ENCODE measurements around the gene HTT-AS. TPM values are rescaled to one million over a fixed set of nuclear protein-coding genes. Genes with fewer than 3 reads are reported as not detected.

Gene HTT-AS
- total and polyA plus RNA-seq, 2 of the 13 experiments (the other 11 are each of a cell fraction or from before 2014, with no cell fraction given): not detected

DNA sequence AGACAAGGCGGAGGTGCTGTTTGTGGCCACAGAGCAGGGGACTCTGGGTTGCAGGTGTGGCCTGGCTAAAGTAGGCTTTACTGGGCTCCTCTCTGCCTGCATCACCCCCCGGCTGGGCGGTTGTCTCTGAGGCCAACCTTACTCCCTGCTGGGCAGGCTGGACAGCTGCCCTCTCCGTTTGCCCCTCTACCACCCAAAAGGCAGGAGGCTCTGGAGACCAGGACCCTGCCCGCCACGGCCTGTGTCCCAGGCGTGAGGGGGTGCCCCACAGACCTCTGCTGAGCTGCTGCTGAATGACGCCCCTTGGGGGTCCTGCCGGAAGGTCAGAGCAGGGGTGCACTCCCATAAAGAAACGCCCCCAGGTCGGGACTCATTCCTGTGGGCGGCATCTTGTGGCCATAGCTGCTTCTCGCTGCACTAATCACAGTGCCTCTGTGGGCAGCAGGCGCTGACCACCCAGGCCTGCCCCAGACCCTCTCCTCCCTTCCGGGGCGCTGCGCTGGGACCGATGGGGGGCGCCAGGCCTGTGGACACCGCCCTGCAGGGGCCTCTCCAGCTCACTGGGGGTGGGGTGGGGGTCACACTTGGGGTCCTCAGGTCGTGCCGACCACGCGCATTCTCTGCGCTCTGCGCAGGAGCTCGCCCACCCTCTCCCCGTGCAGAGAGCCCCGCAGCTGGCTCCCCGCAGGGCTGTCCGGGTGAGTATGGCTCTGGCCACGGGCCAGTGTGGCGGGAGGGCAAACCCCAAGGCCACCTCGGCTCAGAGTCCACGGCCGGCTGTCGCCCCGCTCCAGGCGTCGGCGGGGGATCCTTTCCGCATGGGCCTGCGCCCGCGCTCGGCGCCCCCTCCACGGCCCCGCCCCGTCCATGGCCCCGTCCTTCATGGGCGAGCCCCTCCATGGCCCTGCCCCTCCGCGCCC lies 920 bp downstream of the HTT-AS start (continued):
- TF ChIP-seq, protein P1, sequence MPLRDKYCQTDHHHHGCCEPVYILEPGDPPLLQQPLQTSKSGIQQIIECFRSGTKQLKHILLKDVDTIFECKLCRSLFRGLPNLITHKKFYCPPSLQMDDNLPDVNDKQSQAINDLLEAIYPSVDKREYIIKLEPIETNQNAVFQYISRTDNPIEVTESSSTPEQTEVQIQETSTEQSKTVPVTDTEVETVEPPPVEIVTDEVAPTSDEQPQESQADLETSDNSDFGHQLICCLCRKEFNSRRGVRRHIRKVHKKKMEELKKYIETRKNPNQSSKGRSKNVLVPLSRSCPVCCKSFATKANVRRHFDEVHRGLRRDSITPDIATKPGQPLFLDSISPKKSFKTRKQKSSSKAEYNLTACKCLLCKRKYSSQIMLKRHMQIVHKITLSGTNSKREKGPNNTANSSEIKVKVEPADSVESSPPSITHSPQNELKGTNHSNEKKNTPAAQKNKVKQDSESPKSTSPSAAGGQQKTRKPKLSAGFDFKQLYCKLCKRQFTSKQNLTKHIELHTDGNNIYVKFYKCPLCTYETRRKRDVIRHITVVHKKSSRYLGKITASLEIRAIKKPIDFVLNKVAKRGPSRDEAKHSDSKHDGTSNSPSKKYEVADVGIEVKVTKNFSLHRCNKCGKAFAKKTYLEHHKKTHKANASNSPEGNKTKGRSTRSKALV (CRISPR knock-in tag; IDR thresholded peaks at IDR 0.05): no peak
- TF ChIP-seq JUND (CRISPR knock-in tag; IDR thresholded peaks at IDR 0.05): no peak
- TF ChIP-seq SIN3B (IDR thresholded peaks at IDR 0.05; ENCODE audit: low read length): no peak
- TF ChIP-seq GZF1 (CRISPR knock-in tag; IDR thresholded peaks at IDR 0.05): no peak
- TF ChIP-seq ZNF83 (CRISPR knock-in tag; IDR thresholded peaks at IDR 0.05; ENCODE audit: borderline replicate concordance): no peak
- TF ChIP-seq ZNF672 (CRISPR knock-in tag; IDR thresholded peaks at IDR 0.05): no peak
- TF ChIP-seq MEIS1 (CRISPR knock-in tag; IDR thresholded peaks at IDR 0.05; ENCODE audit: borderline replicate concordance): 0 out of 2 replicates have a peak, but pooled peaks have one; percentile 3
- peak; percentile 64; the same call in 1 of the 2 replicates for TF ChIP-seq ETV6 (CRISPR knock-in tag; conservative IDR thresholded peaks at IDR 0.05)
- TF ChIP-seq ZNF550 (CRISPR knock-in tag; IDR thresholded peaks at IDR 0.05; ENCODE audit: borderline replicate concordance): no peak
- TF ChIP-seq ZNF33A (CRISPR knock-in tag; IDR thresholded peaks at IDR 0.05; ENCODE audit: borderline replicate concordance): no peak
- no peak for TF ChIP-seq DDIT3 (CRISPR knock-in tag; IDR thresholded peaks at IDR 0.05)
- TF ChIP-seq RBM39 (IDR thresholded peaks at IDR 0.05; ENCODE audit: low read depth, low read length, poor library complexity, severe bottlenecking): no peak
- no peak for TF ChIP-seq HNRNPLL (IDR thresholded peaks at IDR 0.05; ENCODE audit: low read depth, low read length, poor library complexity, severe bottlenecking)
- TF ChIP-seq HHEX (CRISPR knock-in tag; IDR thresholded peaks at IDR 0.05): no peak
- TF ChIP-seq ZMYM2 (CRISPR knock-in tag; IDR thresholded peaks at IDR 0.05): 0 out of 2 replicates have a peak, but pooled peaks have one; percentile 65
- no peak for TF ChIP-seq GPBP1L1 (CRISPR knock-in tag; IDR thresholded peaks at IDR 0.05)
- TF ChIP-seq BRCA1 (CRISPR knock-in tag; IDR thresholded peaks at IDR 0.05): no peak
- no peak for TF ChIP-seq ZNF354B (CRISPR knock-in tag; IDR thresholded peaks at IDR 0.05)
- TF ChIP-seq, protein P2, sequence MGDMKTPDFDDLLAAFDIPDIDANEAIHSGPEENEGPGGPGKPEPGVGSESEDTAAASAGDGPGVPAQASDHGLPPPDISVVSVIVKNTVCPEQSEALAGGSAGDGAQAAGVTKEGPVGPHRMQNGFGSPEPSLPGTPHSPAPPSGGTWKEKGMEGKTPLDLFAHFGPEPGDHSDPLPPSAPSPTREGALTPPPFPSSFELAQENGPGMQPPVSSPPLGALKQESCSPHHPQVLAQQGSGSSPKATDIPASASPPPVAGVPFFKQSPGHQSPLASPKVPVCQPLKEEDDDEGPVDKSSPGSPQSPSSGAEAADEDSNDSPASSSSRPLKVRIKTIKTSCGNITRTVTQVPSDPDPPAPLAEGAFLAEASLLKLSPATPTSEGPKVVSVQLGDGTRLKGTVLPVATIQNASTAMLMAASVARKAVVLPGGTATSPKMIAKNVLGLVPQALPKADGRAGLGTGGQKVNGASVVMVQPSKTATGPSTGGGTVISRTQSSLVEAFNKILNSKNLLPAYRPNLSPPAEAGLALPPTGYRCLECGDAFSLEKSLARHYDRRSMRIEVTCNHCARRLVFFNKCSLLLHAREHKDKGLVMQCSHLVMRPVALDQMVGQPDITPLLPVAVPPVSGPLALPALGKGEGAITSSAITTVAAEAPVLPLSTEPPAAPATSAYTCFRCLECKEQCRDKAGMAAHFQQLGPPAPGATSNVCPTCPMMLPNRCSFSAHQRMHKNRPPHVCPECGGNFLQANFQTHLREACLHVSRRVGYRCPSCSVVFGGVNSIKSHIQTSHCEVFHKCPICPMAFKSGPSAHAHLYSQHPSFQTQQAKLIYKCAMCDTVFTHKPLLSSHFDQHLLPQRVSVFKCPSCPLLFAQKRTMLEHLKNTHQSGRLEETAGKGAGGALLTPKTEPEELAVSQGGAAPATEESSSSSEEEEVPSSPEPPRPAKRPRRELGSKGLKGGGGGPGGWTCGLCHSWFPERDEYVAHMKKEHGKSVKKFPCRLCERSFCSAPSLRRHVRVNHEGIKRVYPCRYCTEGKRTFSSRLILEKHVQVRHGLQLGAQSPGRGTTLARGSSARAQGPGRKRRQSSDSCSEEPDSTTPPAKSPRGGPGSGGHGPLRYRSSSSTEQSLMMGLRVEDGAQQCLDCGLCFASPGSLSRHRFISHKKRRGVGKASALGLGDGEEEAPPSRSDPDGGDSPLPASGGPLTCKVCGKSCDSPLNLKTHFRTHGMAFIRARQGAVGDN (CRISPR knock-in tag; IDR thresholded peaks at IDR 0.05): peak; percentile 83
- TF ChIP-seq ZNF337 (CRISPR knock-in tag; IDR thresholded peaks at IDR 0.05; ENCODE audit: borderline replicate concordance, low read depth): no peak
